C4-2B (cell line): Measurements from ENCODE around the gene SPA17.

Experiments used
- H3K27ac ChIP-seq: fragments of 450-650 bp; 2 replicates; pipeline ENCODE4 v1.5.1; 2017
- CTCF ChIP-seq: fragments of 450-650 bp; conservative IDR thresholded peaks from 2 replicates; pipeline ENCODE4 v1.5.1; 2017; ENCODE audit warnings: mild to moderate bottlenecking
- ZFX ChIP-seq: fragments of 450-650 bp; IDR thresholded peaks from 2 replicates; pipeline ENCODE4 v1.6.1; 2017

The SPA17 gene

DNA sequence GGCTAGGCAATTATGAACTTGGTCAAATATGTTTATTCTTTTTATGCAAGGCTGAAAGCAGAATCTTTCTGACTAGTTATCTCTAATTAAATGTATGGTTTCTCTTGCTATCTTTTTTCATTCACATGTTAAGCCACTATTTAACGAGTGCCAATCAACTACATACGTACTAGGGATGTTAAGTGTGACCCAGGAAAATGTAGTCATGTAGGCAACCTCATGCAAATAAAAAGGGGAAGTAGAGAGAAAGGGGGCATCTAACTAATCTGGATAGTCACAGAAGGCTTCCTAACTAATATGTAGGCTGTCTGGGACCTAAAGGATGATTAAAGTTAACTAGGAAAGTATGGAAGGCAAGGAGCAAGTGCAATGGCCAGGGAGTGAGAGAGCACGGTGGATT is 27.6 kb upstream of the SPA17 start:
- TF ChIP-seq CTCF (no peak), ZFX (no peak)
- H3K27ac ChIP-seq: no peak overlapping the region

DNA sequence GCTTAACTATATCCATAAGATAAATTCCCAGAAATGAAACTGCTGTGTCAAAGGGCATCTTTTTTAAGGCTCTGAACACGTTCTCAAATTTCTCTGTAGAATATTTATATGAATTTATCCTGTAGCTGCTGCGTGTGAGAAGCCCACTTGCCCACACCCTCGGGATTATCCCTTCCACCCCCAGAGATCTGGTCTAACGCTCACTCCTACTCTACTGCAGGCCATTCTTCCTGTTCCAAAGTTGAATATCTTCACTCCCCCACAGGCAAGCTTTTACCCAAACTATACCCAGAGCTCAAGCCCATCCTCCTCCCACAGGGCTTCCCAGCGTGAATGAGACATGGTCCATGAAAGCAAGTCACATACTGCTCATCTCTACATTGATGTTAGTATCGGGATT is 25.1 kb upstream of the SPA17 start:
- H3K27ac ChIP-seq: no peak overlapping the region
- TF ChIP-seq CTCF: no peak
- no peak for TF ChIP-seq ZFX

- H3K27ac ChIP-seq: peak overlapping the region; percentile 76
- no peak for TF ChIP-seq ZFX
- no peak for TF ChIP-seq CTCF
These were observed 16.7 kb upstream of the SPA17 start for GRCh38 chr11:124656774-124657630.

GRCh38 chr11:124657904-124658303 is 15.8 kb upstream of the SPA17 start:
- TF ChIP-seq ZFX: no peak
- no peak for TF ChIP-seq CTCF
- H3K27ac ChIP-seq: no peak overlapping the region; the same call in 1 of the 2 replicates

GRCh38 chr11:124658501-124658900 is 15.2 kb upstream of the SPA17 start:
- TF ChIP-seq ZFX: no peak
- TF ChIP-seq CTCF: no peak
- no peak overlapping the region for H3K27ac ChIP-seq

DNA sequence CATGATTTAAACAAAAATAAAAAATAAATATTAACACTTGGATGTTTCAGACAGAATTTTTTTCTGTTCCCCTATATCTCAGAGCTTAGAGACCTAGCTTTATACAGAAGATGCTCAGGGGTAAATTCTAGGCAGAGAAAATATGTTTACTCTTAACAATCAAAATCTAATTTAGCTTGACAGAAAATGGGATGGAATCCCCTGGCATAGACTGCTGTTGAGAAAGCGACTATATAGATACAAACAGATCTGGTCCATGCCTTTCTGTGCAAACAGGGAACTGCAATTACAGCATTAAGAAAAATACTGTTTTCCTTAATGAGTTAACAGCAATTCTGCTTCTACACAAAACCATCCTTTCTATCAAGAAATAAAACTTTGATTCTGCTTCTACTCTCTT is 14.7 kb upstream of the SPA17 start:
- H3K27ac ChIP-seq: no peak overlapping the region
- TF ChIP-seq ZFX (no peak), CTCF (no peak)

DNA sequence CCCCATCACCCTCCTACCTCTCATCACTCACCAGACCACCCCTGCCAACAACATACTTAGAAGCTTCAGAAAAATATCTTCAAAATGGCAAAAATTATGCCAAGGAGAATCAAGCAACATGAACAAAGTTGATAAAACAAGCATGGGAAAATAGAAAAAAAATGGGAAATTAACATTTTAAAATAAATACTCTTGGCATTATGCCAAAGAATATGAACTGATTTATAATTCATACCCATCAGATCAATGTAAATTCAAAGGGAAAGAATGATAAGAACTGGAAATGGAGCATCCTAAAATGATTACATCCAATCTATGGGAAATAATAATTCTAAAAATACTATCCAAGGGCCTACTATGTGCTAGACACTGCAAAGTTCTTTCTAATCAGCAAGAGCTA is 12.2 kb upstream of the SPA17 start:
- no peak overlapping the region for H3K27ac ChIP-seq
- TF ChIP-seq ZFX: no peak
- TF ChIP-seq CTCF: no peak
